HEK293 (cell line): ENCODE data around the gene DIP2B.

Experiments
- HOXA7 ChIP-seq: sonication (generic); formaldehyde crosslinking; IDR thresholded peaks from 2 replicates; pipeline ENCODE4 v1.8.1; 2022; ENCODE audit warnings: missing genetic modification reagents, borderline replicate concordance
- YY1 ChIP-seq: fragments of 450-650 bp; formaldehyde crosslinking; IDR thresholded peaks from 2 replicates; pipeline ENCODE4 v1.5.1; 2018; ENCODE audit warnings: missing biosample characterization, missing genetic modification characterization
- ZNF133 ChIP-seq: fragments of 450-650 bp; formaldehyde crosslinking; IDR thresholded peaks from 2 replicates; pipeline ENCODE4 v1.5.1; 2016; ENCODE audit warnings: missing biosample characterization, missing genetic modification characterization
- ZNF140 ChIP-seq: fragments of 450-650 bp; formaldehyde crosslinking; IDR thresholded peaks from 2 replicates; pipeline ENCODE4 v1.5.1; 2016; ENCODE audit warnings: missing biosample characterization, missing genetic modification characterization
- ZNF146 ChIP-seq: fragments of 450-650 bp; formaldehyde crosslinking; IDR thresholded peaks from 2 replicates; pipeline ENCODE4 v1.5.1; 2016; ENCODE audit warnings: missing biosample characterization, missing genetic modification characterization
- ZNF274 ChIP-seq, 2 experiments: fragments of 200-500 bp in 1 of 2; fragments of 450-650 bp in 1 of 2; sonication (Bioruptor generic) in 1 of 2; formaldehyde crosslinking in 1 of 2; IDR thresholded peaks; 2 replicates each; pipeline versions ENCODE4 v1.5.1 to v1.6.1; 2014 to 2016; ENCODE audit warnings: borderline replicate concordance in 1 of 2, inconsistent platforms in 1 of 2, low read length in 1 of 2, missing biosample characterization in 1 of 2, missing genetic modification characterization in 1 of 2
- ZNF654 ChIP-seq: fragments of 450-650 bp; formaldehyde crosslinking; IDR thresholded peaks from 2 replicates; pipeline ENCODE4 v1.5.1; 2016; ENCODE audit warnings: low read depth, missing biosample characterization, missing genetic modification characterization
- TF ChIP-seq, protein P1 (sequence below): fragments of 450-650 bp; formaldehyde crosslinking; IDR thresholded peaks from 2 replicates; pipeline ENCODE4 v1.5.1; 2017; ENCODE audit warnings: missing biosample characterization, missing genetic modification characterization
- TF ChIP-seq, protein P2 (sequence below): fragments of 450-650 bp; formaldehyde crosslinking; IDR thresholded peaks from 2 replicates; pipeline ENCODE4 v1.5.1; 2016; ENCODE audit warnings: missing biosample characterization, missing genetic modification characterization
- TF ChIP-seq, protein P3 (sequence below): fragments of 450-650 bp; formaldehyde crosslinking; IDR thresholded peaks from 2 replicates; pipeline ENCODE4 v1.5.1; 2017; ENCODE audit warnings: missing biosample characterization, missing genetic modification characterization
- TF ChIP-seq, protein P4 (sequence below): fragments of 450-650 bp; formaldehyde crosslinking; IDR thresholded peaks from 2 replicates; pipeline ENCODE4 v1.5.1; 2016; ENCODE audit warnings: missing biosample characterization, missing genetic modification characterization
- TF ChIP-seq, protein P5 (sequence below): fragments of 450-650 bp; formaldehyde crosslinking; IDR thresholded peaks from 2 replicates; pipeline ENCODE4 v1.5.1; 2016; ENCODE audit warnings: missing biosample characterization, missing genetic modification characterization, low read depth

DNA sequence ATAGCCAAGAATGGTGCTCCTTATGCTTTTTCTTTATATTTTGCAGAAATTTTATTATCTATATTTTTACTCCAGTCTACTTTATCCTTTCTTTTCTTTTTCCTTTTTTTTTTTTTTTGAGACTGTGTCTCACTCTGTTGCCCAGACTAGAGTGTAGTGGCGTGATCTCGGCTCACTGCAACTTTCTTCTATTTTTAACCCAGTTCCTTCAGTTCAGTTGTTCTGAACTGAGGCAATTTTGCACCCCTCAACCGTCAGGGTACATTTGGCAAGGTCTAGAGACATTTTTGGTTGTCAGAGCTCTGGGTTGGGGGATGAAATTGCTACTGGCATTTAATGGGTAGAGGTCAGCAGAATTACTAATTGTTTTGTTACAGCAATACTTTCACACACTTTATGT, 75.7 kb downstream of the DIP2B start:
- TF ChIP-seq ZNF654 (tag by site-specific recombination) (no peak), ZNF133 (no peak), YY1 (tag by site-specific recombination) (no peak), ZNF140 (tag by site-specific recombination) (no peak), ZNF274 (IDR thresholded peaks at IDR 0.05; ENCODE audit: low read length) (no peak), ZNF274 (tag by site-specific recombination; IDR thresholded peaks at IDR 0.05; ENCODE audit: borderline replicate concordance) (no peak), HOXA7 (CRISPR knock-in tag) (no peak), ZNF146 (tag by site-specific recombination) (no peak)
- TF ChIP-seq, protein P1, sequence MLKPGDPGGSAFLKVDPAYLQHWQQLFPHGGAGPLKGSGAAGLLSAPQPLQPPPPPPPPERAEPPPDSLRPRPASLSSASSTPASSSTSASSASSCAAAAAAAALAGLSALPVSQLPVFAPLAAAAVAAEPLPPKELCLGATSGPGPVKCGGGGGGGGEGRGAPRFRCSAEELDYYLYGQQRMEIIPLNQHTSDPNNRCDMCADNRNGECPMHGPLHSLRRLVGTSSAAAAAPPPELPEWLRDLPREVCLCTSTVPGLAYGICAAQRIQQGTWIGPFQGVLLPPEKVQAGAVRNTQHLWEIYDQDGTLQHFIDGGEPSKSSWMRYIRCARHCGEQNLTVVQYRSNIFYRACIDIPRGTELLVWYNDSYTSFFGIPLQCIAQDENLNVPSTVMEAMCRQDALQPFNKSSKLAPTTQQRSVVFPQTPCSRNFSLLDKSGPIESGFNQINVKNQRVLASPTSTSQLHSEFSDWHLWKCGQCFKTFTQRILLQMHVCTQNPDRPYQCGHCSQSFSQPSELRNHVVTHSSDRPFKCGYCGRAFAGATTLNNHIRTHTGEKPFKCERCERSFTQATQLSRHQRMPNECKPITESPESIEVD (tag by site-specific recombination), result no peak
- TF ChIP-seq, protein P2, sequence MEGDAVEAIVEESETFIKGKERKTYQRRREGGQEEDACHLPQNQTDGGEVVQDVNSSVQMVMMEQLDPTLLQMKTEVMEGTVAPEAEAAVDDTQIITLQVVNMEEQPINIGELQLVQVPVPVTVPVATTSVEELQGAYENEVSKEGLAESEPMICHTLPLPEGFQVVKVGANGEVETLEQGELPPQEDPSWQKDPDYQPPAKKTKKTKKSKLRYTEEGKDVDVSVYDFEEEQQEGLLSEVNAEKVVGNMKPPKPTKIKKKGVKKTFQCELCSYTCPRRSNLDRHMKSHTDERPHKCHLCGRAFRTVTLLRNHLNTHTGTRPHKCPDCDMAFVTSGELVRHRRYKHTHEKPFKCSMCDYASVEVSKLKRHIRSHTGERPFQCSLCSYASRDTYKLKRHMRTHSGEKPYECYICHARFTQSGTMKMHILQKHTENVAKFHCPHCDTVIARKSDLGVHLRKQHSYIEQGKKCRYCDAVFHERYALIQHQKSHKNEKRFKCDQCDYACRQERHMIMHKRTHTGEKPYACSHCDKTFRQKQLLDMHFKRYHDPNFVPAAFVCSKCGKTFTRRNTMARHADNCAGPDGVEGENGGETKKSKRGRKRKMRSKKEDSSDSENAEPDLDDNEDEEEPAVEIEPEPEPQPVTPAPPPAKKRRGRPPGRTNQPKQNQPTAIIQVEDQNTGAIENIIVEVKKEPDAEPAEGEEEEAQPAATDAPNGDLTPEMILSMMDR (tag by site-specific recombination), result no peak
- TF ChIP-seq, protein P3, sequence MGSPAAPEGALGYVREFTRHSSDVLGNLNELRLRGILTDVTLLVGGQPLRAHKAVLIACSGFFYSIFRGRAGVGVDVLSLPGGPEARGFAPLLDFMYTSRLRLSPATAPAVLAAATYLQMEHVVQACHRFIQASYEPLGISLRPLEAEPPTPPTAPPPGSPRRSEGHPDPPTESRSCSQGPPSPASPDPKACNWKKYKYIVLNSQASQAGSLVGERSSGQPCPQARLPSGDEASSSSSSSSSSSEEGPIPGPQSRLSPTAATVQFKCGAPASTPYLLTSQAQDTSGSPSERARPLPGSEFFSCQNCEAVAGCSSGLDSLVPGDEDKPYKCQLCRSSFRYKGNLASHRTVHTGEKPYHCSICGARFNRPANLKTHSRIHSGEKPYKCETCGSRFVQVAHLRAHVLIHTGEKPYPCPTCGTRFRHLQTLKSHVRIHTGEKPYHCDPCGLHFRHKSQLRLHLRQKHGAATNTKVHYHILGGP (tag by site-specific recombination), result no peak
- TF ChIP-seq, protein P4, sequence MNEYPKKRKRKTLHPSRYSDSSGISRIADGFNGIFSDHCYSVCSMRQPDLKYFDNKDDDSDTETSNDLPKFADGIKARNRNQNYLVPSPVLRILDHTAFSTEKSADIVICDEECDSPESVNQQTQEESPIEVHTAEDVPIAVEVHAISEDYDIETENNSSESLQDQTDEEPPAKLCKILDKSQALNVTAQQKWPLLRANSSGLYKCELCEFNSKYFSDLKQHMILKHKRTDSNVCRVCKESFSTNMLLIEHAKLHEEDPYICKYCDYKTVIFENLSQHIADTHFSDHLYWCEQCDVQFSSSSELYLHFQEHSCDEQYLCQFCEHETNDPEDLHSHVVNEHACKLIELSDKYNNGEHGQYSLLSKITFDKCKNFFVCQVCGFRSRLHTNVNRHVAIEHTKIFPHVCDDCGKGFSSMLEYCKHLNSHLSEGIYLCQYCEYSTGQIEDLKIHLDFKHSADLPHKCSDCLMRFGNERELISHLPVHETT (tag by site-specific recombination), result no peak
- TF ChIP-seq, protein P5, sequence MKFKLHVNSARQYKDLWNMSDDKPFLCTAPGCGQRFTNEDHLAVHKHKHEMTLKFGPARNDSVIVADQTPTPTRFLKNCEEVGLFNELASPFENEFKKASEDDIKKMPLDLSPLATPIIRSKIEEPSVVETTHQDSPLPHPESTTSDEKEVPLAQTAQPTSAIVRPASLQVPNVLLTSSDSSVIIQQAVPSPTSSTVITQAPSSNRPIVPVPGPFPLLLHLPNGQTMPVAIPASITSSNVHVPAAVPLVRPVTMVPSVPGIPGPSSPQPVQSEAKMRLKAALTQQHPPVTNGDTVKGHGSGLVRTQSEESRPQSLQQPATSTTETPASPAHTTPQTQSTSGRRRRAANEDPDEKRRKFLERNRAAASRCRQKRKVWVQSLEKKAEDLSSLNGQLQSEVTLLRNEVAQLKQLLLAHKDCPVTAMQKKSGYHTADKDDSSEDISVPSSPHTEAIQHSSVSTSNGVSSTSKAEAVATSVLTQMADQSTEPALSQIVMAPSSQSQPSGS (tag by site-specific recombination), result no peak
